HepG2 (cell line): ENCODE data around the gene SECTM1. TPM values are rescaled to one million over a fixed set of nuclear protein-coding genes. Genes with fewer than 3 reads are reported as not detected.

ENCODE experiments used
- ERF ChIP-seq: IDR thresholded peaks from 2 replicates; pipeline ENCODE4 v1.6.1; 2018; ENCODE audit warnings: missing biosample characterization, missing genetic modification reagents
- ETV5 ChIP-seq: IDR thresholded peaks from 2 replicates; pipeline ENCODE4 v1.6.1; 2018; ENCODE audit warnings: missing biosample characterization, missing genetic modification reagents, inconsistent platforms, borderline replicate concordance
- FIP1L1 ChIP-seq: fragments of 200-400 bp; formaldehyde crosslinking; IDR thresholded peaks from 2 replicates; pipeline ENCODE4 v1.6.1; 2018; ENCODE audit warnings: low read depth, mild to moderate bottlenecking, low read length, moderate library complexity, borderline replicate concordance; ENCODE audit not compliant: insufficient read depth
- IRF1 ChIP-seq: sonication (generic); formaldehyde crosslinking; IDR thresholded peaks from 2 replicates; pipeline ENCODE4 v1.4.0; 2020; ENCODE audit warnings: low read depth, mild to moderate bottlenecking, missing genetic modification reagents
- MED13 ChIP-seq: sonication (generic); formaldehyde crosslinking; IDR thresholded peaks from 2 replicates; pipeline ENCODE4 v1.5.0; 2020; ENCODE audit warnings: missing genetic modification reagents
- NFE2L1 ChIP-seq: sonication (generic); formaldehyde crosslinking; IDR thresholded peaks from 2 replicates; pipeline ENCODE4 v1.4.0; 2020; ENCODE audit warnings: missing genetic modification reagents, mild to moderate bottlenecking, borderline replicate concordance
- ONECUT2 ChIP-seq: sonication (generic); formaldehyde crosslinking; IDR thresholded peaks from 2 replicates; pipeline ENCODE4 v1.4.0; 2020; ENCODE audit warnings: missing genetic modification reagents
- PHF8 ChIP-seq: sonication (generic); formaldehyde crosslinking; IDR thresholded peaks from 2 replicates; pipeline ENCODE4 v1.5.0; 2020; ENCODE audit warnings: missing genetic modification reagents
- PRDM15 ChIP-seq: sonication (generic); formaldehyde crosslinking; IDR thresholded peaks from 2 replicates; pipeline ENCODE4 v1.4.0; 2020; ENCODE audit warnings: missing genetic modification reagents
- RBM22 ChIP-seq: fragments of 200-400 bp; formaldehyde crosslinking; optimal IDR thresholded peaks from 2 replicates; pipeline ENCODE3; 2017; ENCODE audit warnings: mild to moderate bottlenecking, low read length, moderate library complexity
- SATB2 ChIP-seq: sonication (generic); formaldehyde crosslinking; IDR thresholded peaks from 2 replicates; pipeline ENCODE4 v1.5.0; 2020; ENCODE audit warnings: missing genetic modification reagents
- THAP7 ChIP-seq: sonication (generic); formaldehyde crosslinking; IDR thresholded peaks from 2 replicates; pipeline ENCODE4 v1.8.1; 2023; ENCODE audit warnings: mild to moderate bottlenecking, missing genetic modification reagents
- TIGD3 ChIP-seq: sonication (generic); formaldehyde crosslinking; IDR thresholded peaks from 2 replicates; pipeline ENCODE4 v1.5.1; 2020; ENCODE audit warnings: mild to moderate bottlenecking, missing genetic modification reagents, borderline replicate concordance
- TSC22D2 ChIP-seq: sonication (generic); formaldehyde crosslinking; IDR thresholded peaks from 2 replicates; pipeline ENCODE4 v1.5.1; 2020; ENCODE audit warnings: missing genetic modification reagents, mild to moderate bottlenecking, borderline replicate concordance
- ZFP90 ChIP-seq: sonication (generic); formaldehyde crosslinking; IDR thresholded peaks from 2 replicates; pipeline ENCODE4 v1.8.0; 2022; ENCODE audit warnings: missing genetic modification reagents, mild to moderate bottlenecking, inconsistent platforms, borderline replicate concordance
- ZNF138 ChIP-seq: sonication (generic); formaldehyde crosslinking; IDR thresholded peaks from 2 replicates; pipeline ENCODE4 v1.5.0; 2020; ENCODE audit warnings: mild to moderate bottlenecking, low read depth, missing genetic modification reagents
- ZNF251 ChIP-seq: sonication (generic); formaldehyde crosslinking; IDR thresholded peaks from 2 replicates; pipeline ENCODE4 v1.9.0; 2021; ENCODE audit warnings: mild to moderate bottlenecking, missing genetic modification reagents
- ZNF333 ChIP-seq: sonication (generic); formaldehyde crosslinking; IDR thresholded peaks from 2 replicates; pipeline ENCODE4 v1.4.0; 2020; ENCODE audit warnings: mild to moderate bottlenecking, missing genetic modification reagents, borderline replicate concordance
- ZNF558 ChIP-seq: sonication (generic); formaldehyde crosslinking; IDR thresholded peaks from 2 replicates; pipeline ENCODE4 v1.9.0; 2022; ENCODE audit warnings: mild to moderate bottlenecking, missing genetic modification reagents, borderline replicate concordance
- ZSCAN29 ChIP-seq: sonication (generic); formaldehyde crosslinking; conservative IDR thresholded peaks from 2 replicates; pipeline ENCODE4 v1.4.0; 2020; ENCODE audit warnings: mild to moderate bottlenecking, missing genetic modification reagents
- polyA plus RNA-seq, 8 experiments: library from polyadenylated mRNA; depleted of rRNA in 3 of 8; stranded (reverse) in 7 of 8; unstranded in 1 of 8; fragments of >200 nt; fragmentation: Illumina TruSeq in 4 of 8; extraction: Trizol in 4 of 8; gene quantifications; 2 replicates each; pipeline versions ENCODE4 v1.2.1 to v1.2.3, GENCODE V29; 2011 to 2016; ENCODE audit warnings: low read depth in 4 of 8, missing spikeins in 1 of 8, mixed read lengths in 1 of 8; ENCODE audit not compliant: insufficient read depth in 1 of 8
- total RNA-seq, 5 experiments: library from RNA; depleted of rRNA; stranded (reverse); fragments of >200 nt; fragmentation: Illumina TruSeq; extraction: Trizol; gene quantifications; 2 replicates each; pipeline ENCODE4 v1.2.3, GENCODE V29; 2016; ENCODE audit warnings: low read depth in 1 of 5

Gene SECTM1
- total and polyA plus RNA-seq, 2 of the 13 experiments (the other 11 are each of a cell fraction or from before 2014, with no cell fraction given): 3.5 to 5.3 TPM

- TF ChIP-seq ETV5 (CRISPR knock-in tag): 0 out of 2 replicates have a peak, but pooled peaks have one; percentile 49
- TF ChIP-seq ZNF333 (CRISPR knock-in tag): peak; percentile 77; the same call in 1 of the 2 replicates
- no peak for TF ChIP-seq PRDM15 (CRISPR knock-in tag)
- TF ChIP-seq ZNF558 (CRISPR knock-in tag): no peak
- TF ChIP-seq RBM22: no peak
- peak; percentile 58; the same call in 1 of the 2 replicates for TF ChIP-seq ZSCAN29
- no peak for TF ChIP-seq ZFP90 (CRISPR knock-in tag)
- peak; percentile 51; the same call in 1 of the 2 replicates for TF ChIP-seq ONECUT2
- TF ChIP-seq ERF (CRISPR knock-in tag): peak; percentile 79; the same call in 1 of the 2 replicates
- TF ChIP-seq PHF8 (CRISPR knock-in tag): no peak
- peak; percentile 71; the same call in 1 of the 2 replicates for TF ChIP-seq ZNF251 (CRISPR knock-in tag)
- no peak for TF ChIP-seq SATB2 (CRISPR knock-in tag)
- TF ChIP-seq TIGD3: no peak
- peak; percentile 42; the same call in 1 of the 2 replicates for TF ChIP-seq IRF1 (CRISPR knock-in tag)
- TF ChIP-seq ZNF138 (CRISPR knock-in tag): no peak
- TF ChIP-seq NFE2L1 (CRISPR knock-in tag): 0 out of 2 replicates have a peak, but pooled peaks have one; percentile 3
- peak; percentile 38; the same call in 1 of the 2 replicates for TF ChIP-seq TSC22D2
- no peak for TF ChIP-seq FIP1L1
- no peak for TF ChIP-seq MED13 (CRISPR knock-in tag)
- TF ChIP-seq THAP7 (CRISPR knock-in tag): peak; percentile 90
Measured at GRCh38 chr17:82351713-82352488, 18.3 kb upstream of the SECTM1 start (continued).
